Measurements from ENCODE around the gene DNTTIP2. TPM values are rescaled to one million over a fixed set of nuclear protein-coding genes. Genes with fewer than 3 reads are reported as not detected.

The DNTTIP2 gene
- total and polyA plus RNA-seq, 4 donors, result 36.6 to 79.9 (median 46.7) TPM

GRCh38 chr1:93882269-93882668, 3.3 kb upstream of the DNTTIP2 start:
- peaks cover 2 to 15% (median 5%) of the 10 kb centered on the region in 5 donors for H3K4me1 ChIP-seq (ENCODE audit: control insufficient read depth in 5 of 5, insufficient read depth in 5 of 5, low read length in 5 of 5)
- no peaks in the 10 kb centered on the region for H3K9me3 ChIP-seq (ENCODE audit: control insufficient read depth in 4 of 4, insufficient read depth in 3 of 4, low read length in 3 of 4)
- no peak for TF ChIP-seq CTCF (IDR thresholded peaks at IDR 0.05; ENCODE audit: control extremely low read depth, extremely low read depth)
- no peak overlapping the region for H3K9ac ChIP-seq (ENCODE audit: insufficient read depth in 1 of 2, low read length in 2 of 2)
- H3K27me3 ChIP-seq (ENCODE audit: control insufficient read depth in 3 of 3, insufficient read depth in 3 of 3, low read length in 2 of 3), result no peaks in the 10 kb centered on the region
- no peak overlapping the region for H3K27ac ChIP-seq (ENCODE audit: low read depth in 1 of 2, low read length in 1 of 2)
- H3K4me3 ChIP-seq, result no peak overlapping the region
- DNase-seq (no peak), ATAC-seq (ENCODE audit: insufficient read depth, low FRiP score) (no peak)
- peaks cover 2 to 5% (median 4%) of the 10 kb centered on the region in 4 donors for H3K36me3 ChIP-seq (ENCODE audit: control insufficient read depth in 4 of 4, insufficient read depth in 4 of 4, low read length in 4 of 4)
- 87 to 88% methylated on average over 4 of the region's 4 CpGs for WGBS, 2 donors

GRCh38 chr1:93880731-93881130, 1.7 kb upstream of the DNTTIP2 start:
- Histone ChIP-seq H3K27me3 (ENCODE audit: control insufficient read depth in 3 of 3, insufficient read depth in 3 of 3, low read length in 2 of 3) (no peaks in the 10 kb centered on the region), H3K9ac (ENCODE audit: insufficient read depth in 1 of 2, low read length in 2 of 2) (no peak overlapping the region), H3K4me3 (no peak overlapping the region), H3K27ac (ENCODE audit: low read depth in 1 of 2, low read length in 1 of 2) (no peak overlapping the region), H3K9me3 (ENCODE audit: control insufficient read depth in 4 of 4, insufficient read depth in 3 of 4, low read length in 3 of 4) (no peaks in the 10 kb centered on the region), H3K4me1 (ENCODE audit: control insufficient read depth in 5 of 5, insufficient read depth in 5 of 5, low read length in 5 of 5) (peaks cover 2 to 21% (median 5%) of the 10 kb centered on the region in 5 donors), H3K36me3 (ENCODE audit: control insufficient read depth in 4 of 4, insufficient read depth in 4 of 4, low read length in 4 of 4) (peaks cover 5 to 17% (median 14%) of the 10 kb centered on the region in 4 donors)
- WGBS, 2 donors, result 96 to 98% methylated on average over 2 of the region's 2 CpGs
- TF ChIP-seq CTCF (IDR thresholded peaks at IDR 0.05; ENCODE audit: control extremely low read depth, extremely low read depth), result no peak
- ATAC-seq (ENCODE audit: insufficient read depth, low FRiP score), result no peak
- no peak for DNase-seq

GRCh38 chr1:93878501-93878888, 511 bp downstream of the DNTTIP2 start:
- peaks cover under 1 to 21% (median 2%) of the 10 kb centered on the region in 5 donors for H3K4me1 ChIP-seq (ENCODE audit: control insufficient read depth in 5 of 5, insufficient read depth in 5 of 5, low read length in 5 of 5)
- H3K9me3 ChIP-seq (ENCODE audit: control insufficient read depth in 4 of 4, insufficient read depth in 3 of 4, low read length in 3 of 4), result no peaks in the 10 kb centered on the region
- H3K27ac ChIP-seq (ENCODE audit: low read depth in 1 of 2, low read length in 1 of 2), result peak overlapping the region; percentile 93 to 98
- TF ChIP-seq CTCF (IDR thresholded peaks at IDR 0.05; ENCODE audit: control extremely low read depth, extremely low read depth), result no peak
- H3K27me3 ChIP-seq (ENCODE audit: control insufficient read depth in 3 of 3, insufficient read depth in 3 of 3, low read length in 2 of 3), result no peaks in the 10 kb centered on the region
- H3K9ac ChIP-seq (ENCODE audit: insufficient read depth in 1 of 2, low read length in 2 of 2), result peak overlapping the region; percentile 99 to 100
- peak; percentile 20 for ATAC-seq (ENCODE audit: insufficient read depth, low FRiP score)
- WGBS, 2 donors, result 1% methylated on average over 20 of the region's 20 CpGs
- H3K36me3 ChIP-seq (ENCODE audit: control insufficient read depth in 4 of 4, insufficient read depth in 4 of 4, low read length in 4 of 4), result peaks cover 12 to 28% (median 26%) of the 10 kb centered on the region in 4 donors
- H3K4me3 ChIP-seq, result peak overlapping the region; percentile 98
- peak in 2 of 3 donors; percentile 21 to 35 for DNase-seq

GRCh38 chr1:93877529-93877928, 1.5 kb downstream of the DNTTIP2 start:
- Histone ChIP-seq H3K9ac (ENCODE audit: insufficient read depth in 1 of 2, low read length in 2 of 2) (no peak overlapping the region), H3K27me3 (ENCODE audit: control insufficient read depth in 3 of 3, insufficient read depth in 3 of 3, low read length in 2 of 3) (no peaks in the 10 kb centered on the region), H3K27ac (ENCODE audit: low read depth in 1 of 2, low read length in 1 of 2) (no peak overlapping the region), H3K4me1 (ENCODE audit: control insufficient read depth in 5 of 5, insufficient read depth in 5 of 5, low read length in 5 of 5) (peaks cover 0 to 21% (median 2%) of the 10 kb centered on the region in 5 donors), H3K9me3 (ENCODE audit: control insufficient read depth in 4 of 4, insufficient read depth in 3 of 4, low read length in 3 of 4) (no peaks in the 10 kb centered on the region), H3K4me3 (no peak overlapping the region), H3K36me3 (ENCODE audit: control insufficient read depth in 4 of 4, insufficient read depth in 4 of 4, low read length in 4 of 4) (peaks cover 15 to 30% (median 27%) of the 10 kb centered on the region in 4 donors)
- WGBS, 2 donors, result 88 to 96% methylated on average over 4 of the region's 4 CpGs
- DNase-seq, result no peak
- no peak for ATAC-seq (ENCODE audit: insufficient read depth, low FRiP score)
- TF ChIP-seq CTCF (IDR thresholded peaks at IDR 0.05; ENCODE audit: control extremely low read depth, extremely low read depth), result no peak

Data from lung (tissue), 12 donors.